IPS DF 4.7 (cell line): Measurements from ENCODE around the gene SMAP2.
"Not testable (repeated sequence)": the region's sequence is repeated elsewhere in the genome, so short reads cannot be mapped to it uniquely, and the experiment has no call there.

ENCODE experiments used
- DNase-seq: peaks from one replicate; pipeline ENCODE4 v3.0.0-alpha.2; 2013; ENCODE audit warnings: low spot score; ENCODE audit errors: extremely low read depth

The SMAP2 gene

GRCh38 chr1:40372658-40373322, 737 bp upstream of the SMAP2 start:
- no peak for DNase-seq

GRCh38 chr1:40377512-40377911, 4.0 kb downstream of the SMAP2 start:
- no peak for DNase-seq

GRCh38 chr1:40379785-40380452, 6.4 kb downstream of the SMAP2 start:
- no peak for DNase-seq

GRCh38 chr1:40380817-40381216, 7.3 kb downstream of the SMAP2 start:
- no peak for DNase-seq

- no peak for DNase-seq
These were observed 8.0 kb downstream of the SMAP2 start for GRCh38 chr1:40381268-40382107.

- DNase-seq: no peak
These were observed 8.6 kb downstream of the SMAP2 start for GRCh38 chr1:40382108-40382460.

GRCh38 chr1:40382601-40383000, 9.1 kb downstream of the SMAP2 start:
- no peak for DNase-seq

GRCh38 chr1:40383095-40383487, 9.6 kb downstream of the SMAP2 start:
- DNase-seq: no peak

GRCh38 chr1:40383488-40384412, 10.2 kb downstream of the SMAP2 start:
- no peak for DNase-seq

GRCh38 chr1:40384413-40384762, 10.9 kb downstream of the SMAP2 start:
- DNase-seq: no peak

GRCh38 chr1:40384887-40385286, 11.4 kb downstream of the SMAP2 start:
- DNase-seq: no peak

GRCh38 chr1:40385437-40386358, 12.2 kb downstream of the SMAP2 start:
- no peak for DNase-seq

- no peak for DNase-seq
These were observed 12.8 kb downstream of the SMAP2 start for GRCh38 chr1:40386359-40386723.

- DNase-seq: no peak
These were observed 13.3 kb downstream of the SMAP2 start for GRCh38 chr1:40386796-40387195.

GRCh38 chr1:40387381-40388306, 14.1 kb downstream of the SMAP2 start:
- not testable (repeated sequence) for DNase-seq

GRCh38 chr1:40388456-40389321, 15.2 kb downstream of the SMAP2 start:
- DNase-seq: not testable (repeated sequence)

GRCh38 chr1:40389322-40389803, 15.8 kb downstream of the SMAP2 start:
- DNase-seq: no peak

GRCh38 chr1:40389871-40390560, 16.5 kb downstream of the SMAP2 start:
- no peak for DNase-seq
